ENCODE measurements around the gene ARCN1. TPM values are rescaled to one million over a fixed set of nuclear protein-coding genes. Genes with fewer than 3 reads are reported as not detected.

The ARCN1 gene
- total and polyA plus RNA-seq, 9 of the 15 experiments (the other 6 are each of a cell fraction or from before 2014, with no cell fraction given) = 30.0 to 224 (median 76.4) TPM

DNA sequence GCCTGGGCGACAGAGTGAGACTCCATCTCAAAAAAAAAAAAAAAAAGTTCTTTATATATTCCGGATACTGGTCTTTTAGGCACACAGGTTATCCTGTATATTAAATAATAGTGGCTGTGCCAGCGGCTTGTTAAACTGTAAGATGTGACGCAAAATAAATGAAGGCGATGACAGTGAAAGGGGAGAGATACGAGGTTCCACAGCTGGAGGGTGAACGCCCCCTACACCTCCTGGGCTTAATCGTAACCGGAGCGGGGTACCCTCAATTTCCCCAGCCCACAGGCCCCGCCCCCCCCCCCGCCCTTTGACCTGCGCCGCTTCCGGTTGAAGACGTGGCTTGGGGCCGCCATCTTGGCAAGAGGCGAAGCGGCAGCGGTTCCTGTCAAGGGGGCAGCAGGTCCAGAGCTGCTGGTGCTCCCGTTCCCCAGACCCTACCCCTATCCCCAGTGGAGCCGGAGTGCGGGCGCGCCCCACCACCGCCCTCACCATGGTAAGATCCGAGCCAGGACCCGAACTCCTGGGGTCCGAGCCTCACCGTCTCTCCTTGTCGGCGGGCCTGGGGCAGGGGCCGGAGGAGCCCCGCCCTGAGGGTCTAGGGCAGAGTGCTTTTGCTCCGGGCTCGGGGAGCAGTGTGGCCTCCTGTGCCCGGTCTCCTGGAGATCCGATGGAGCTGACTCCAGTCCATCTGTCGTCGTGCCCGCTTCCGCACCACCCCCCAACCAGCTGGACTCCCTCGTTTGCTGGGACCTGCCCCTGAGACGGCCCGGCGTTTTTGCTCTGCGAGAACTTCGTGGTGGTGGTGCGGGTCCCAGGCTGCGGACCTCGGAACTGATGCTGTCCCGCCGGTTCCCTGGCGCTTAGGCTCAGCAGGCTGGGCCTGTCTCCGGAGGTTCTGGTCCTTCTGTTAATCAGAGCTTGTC lies at the start of gene ARCN1 (continued):
- TF ChIP-seq, protein P1, sequence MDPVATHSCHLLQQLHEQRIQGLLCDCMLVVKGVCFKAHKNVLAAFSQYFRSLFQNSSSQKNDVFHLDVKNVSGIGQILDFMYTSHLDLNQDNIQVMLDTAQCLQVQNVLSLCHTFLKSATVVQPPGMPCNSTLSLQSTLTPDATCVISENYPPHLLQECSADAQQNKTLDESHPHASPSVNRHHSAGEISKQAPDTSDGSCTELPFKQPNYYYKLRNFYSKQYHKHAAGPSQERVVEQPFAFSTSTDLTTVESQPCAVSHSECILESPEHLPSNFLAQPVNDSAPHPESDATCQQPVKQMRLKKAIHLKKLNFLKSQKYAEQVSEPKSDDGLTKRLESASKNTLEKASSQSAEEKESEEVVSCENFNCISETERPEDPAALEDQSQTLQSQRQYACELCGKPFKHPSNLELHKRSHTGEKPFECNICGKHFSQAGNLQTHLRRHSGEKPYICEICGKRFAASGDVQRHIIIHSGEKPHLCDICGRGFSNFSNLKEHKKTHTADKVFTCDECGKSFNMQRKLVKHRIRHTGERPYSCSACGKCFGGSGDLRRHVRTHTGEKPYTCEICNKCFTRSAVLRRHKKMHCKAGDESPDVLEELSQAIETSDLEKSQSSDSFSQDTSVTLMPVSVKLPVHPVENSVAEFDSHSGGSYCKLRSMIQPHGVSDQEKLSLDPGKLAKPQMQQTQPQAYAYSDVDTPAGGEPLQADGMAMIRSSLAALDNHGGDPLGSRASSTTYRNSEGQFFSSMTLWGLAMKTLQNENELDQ (CRISPR knock-in tag; IDR thresholded peaks at IDR 0.05; ENCODE audit: borderline replicate concordance) = 0 out of 2 replicates have a peak, but pooled peaks have one; percentile 26
- no peak for TF ChIP-seq ADNP (tag; IDR thresholded peaks at IDR 0.05)
- no peak for TF ChIP-seq KLF10 (CRISPR knock-in tag; IDR thresholded peaks at IDR 0.05)
- TF ChIP-seq SRSF3 (IDR thresholded peaks at IDR 0.05; ENCODE audit: insufficient read depth, low read length) = 0 out of 2 replicates have a peak, but pooled peaks have one; percentile 60
- TF ChIP-seq CBX1 (IDR thresholded peaks at IDR 0.05; ENCODE audit: low read depth) = no peak
- TF ChIP-seq ZNF316 (IDR thresholded peaks at IDR 0.05) = peak; percentile 16; the same call in 1 of the 2 replicates
- TF ChIP-seq, protein P2, sequence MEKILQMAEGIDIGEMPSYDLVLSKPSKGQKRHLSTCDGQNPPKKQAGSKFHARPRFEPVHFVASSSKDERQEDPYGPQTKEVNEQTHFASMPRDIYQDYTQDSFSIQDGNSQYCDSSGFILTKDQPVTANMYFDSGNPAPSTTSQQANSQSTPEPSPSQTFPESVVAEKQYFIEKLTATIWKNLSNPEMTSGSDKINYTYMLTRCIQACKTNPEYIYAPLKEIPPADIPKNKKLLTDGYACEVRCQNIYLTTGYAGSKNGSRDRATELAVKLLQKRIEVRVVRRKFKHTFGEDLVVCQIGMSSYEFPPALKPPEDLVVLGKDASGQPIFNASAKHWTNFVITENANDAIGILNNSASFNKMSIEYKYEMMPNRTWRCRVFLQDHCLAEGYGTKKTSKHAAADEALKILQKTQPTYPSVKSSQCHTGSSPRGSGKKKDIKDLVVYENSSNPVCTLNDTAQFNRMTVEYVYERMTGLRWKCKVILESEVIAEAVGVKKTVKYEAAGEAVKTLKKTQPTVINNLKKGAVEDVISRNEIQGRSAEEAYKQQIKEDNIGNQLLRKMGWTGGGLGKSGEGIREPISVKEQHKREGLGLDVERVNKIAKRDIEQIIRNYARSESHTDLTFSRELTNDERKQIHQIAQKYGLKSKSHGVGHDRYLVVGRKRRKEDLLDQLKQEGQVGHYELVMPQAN (IDR thresholded peaks at IDR 0.05; ENCODE audit: borderline replicate concordance) = peak; percentile 64
- TF ChIP-seq ZNF197 (CRISPR knock-in tag; IDR thresholded peaks at IDR 0.05; ENCODE audit: low read depth) = no peak
- TF ChIP-seq, protein P3, sequence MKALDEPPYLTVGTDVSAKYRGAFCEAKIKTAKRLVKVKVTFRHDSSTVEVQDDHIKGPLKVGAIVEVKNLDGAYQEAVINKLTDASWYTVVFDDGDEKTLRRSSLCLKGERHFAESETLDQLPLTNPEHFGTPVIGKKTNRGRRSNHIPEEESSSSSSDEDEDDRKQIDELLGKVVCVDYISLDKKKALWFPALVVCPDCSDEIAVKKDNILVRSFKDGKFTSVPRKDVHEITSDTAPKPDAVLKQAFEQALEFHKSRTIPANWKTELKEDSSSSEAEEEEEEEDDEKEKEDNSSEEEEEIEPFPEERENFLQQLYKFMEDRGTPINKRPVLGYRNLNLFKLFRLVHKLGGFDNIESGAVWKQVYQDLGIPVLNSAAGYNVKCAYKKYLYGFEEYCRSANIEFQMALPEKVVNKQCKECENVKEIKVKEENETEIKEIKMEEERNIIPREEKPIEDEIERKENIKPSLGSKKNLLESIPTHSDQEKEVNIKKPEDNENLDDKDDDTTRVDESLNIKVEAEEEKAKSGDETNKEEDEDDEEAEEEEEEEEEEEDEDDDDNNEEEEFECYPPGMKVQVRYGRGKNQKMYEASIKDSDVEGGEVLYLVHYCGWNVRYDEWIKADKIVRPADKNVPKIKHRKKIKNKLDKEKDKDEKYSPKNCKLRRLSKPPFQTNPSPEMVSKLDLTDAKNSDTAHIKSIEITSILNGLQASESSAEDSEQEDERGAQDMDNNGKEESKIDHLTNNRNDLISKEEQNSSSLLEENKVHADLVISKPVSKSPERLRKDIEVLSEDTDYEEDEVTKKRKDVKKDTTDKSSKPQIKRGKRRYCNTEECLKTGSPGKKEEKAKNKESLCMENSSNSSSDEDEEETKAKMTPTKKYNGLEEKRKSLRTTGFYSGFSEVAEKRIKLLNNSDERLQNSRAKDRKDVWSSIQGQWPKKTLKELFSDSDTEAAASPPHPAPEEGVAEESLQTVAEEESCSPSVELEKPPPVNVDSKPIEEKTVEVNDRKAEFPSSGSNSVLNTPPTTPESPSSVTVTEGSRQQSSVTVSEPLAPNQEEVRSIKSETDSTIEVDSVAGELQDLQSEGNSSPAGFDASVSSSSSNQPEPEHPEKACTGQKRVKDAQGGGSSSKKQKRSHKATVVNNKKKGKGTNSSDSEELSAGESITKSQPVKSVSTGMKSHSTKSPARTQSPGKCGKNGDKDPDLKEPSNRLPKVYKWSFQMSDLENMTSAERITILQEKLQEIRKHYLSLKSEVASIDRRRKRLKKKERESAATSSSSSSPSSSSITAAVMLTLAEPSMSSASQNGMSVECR (CRISPR knock-in tag; IDR thresholded peaks at IDR 0.05) = peak; percentile 76; the same call in 1 of the 2 replicates
- no peak for TF ChIP-seq NCOA4 (IDR thresholded peaks at IDR 0.05; ENCODE audit: partially characterized antibody)
- TF ChIP-seq RBM25 (IDR thresholded peaks at IDR 0.05; ENCODE audit: low read depth, low read length, severe bottlenecking) = no peak
- TF ChIP-seq RBFOX2 (IDR thresholded peaks at IDR 0.05; ENCODE audit: low read depth, low read length) = peak; percentile 94
- no peak for TF ChIP-seq CBX5 (IDR thresholded peaks at IDR 0.05; ENCODE audit: borderline replicate concordance, low read depth)
- no peak for TF ChIP-seq MTA2 (IDR thresholded peaks at IDR 0.05; ENCODE audit: low read depth)
- no peak for TF ChIP-seq SPI1 (IDR thresholded peaks at IDR 0.05; ENCODE audit: borderline replicate concordance, low read depth, low read length)
- TF ChIP-seq IFI16 (CRISPR knock-in tag; IDR thresholded peaks at IDR 0.05) = no peak
- TF ChIP-seq STAG1 (CRISPR knock-in tag; IDR thresholded peaks at IDR 0.05; ENCODE audit: borderline replicate concordance) = no peak
- no peak for TF ChIP-seq HMG20A (CRISPR knock-in tag; conservative IDR thresholded peaks at IDR 0.05)

Measured in K562 (cell line).